T-helper 1 cell treated with Interleukin-12 subunit alpha and Interleukin-12 subunit beta and Interleukin-4 antibody, amounts not matched to agents 30 μg/mL and 1 μg/mL, for 36 hours (primary cell): ENCODE results near the gene UBE2L3.
"Not testable (repeated sequence)": the region's sequence is repeated elsewhere in the genome, so short reads cannot be mapped to it uniquely, and the experiment has no call there.

Experiments used
- H3K27ac Mint-ChIP-seq: one replicate; pipeline ENCODE4 v1.8.0; 2021; ENCODE audit warnings: mild to moderate bottlenecking, mixed read lengths
- H3K27me3 Mint-ChIP-seq: one replicate; pipeline ENCODE4 v1.8.0; 2021; ENCODE audit warnings: low read depth, mixed read lengths
- H3K36me3 Mint-ChIP-seq: one replicate; pipeline ENCODE4 v1.8.0; 2021; ENCODE audit warnings: low read depth, mixed read lengths
- H3K4me1 Mint-ChIP-seq: one replicate; pipeline ENCODE4 v1.8.0; 2021; ENCODE audit warnings: low read depth, mixed read lengths
- H3K4me3 Mint-ChIP-seq: one replicate; pipeline ENCODE4 v1.8.0; 2021; ENCODE audit warnings: mild to moderate bottlenecking, moderate library complexity, mixed read lengths
- H3K9me3 Mint-ChIP-seq: one replicate; pipeline ENCODE4 v1.8.0; 2021; ENCODE audit warnings: mixed read lengths

UBE2L3 gene

DNA sequence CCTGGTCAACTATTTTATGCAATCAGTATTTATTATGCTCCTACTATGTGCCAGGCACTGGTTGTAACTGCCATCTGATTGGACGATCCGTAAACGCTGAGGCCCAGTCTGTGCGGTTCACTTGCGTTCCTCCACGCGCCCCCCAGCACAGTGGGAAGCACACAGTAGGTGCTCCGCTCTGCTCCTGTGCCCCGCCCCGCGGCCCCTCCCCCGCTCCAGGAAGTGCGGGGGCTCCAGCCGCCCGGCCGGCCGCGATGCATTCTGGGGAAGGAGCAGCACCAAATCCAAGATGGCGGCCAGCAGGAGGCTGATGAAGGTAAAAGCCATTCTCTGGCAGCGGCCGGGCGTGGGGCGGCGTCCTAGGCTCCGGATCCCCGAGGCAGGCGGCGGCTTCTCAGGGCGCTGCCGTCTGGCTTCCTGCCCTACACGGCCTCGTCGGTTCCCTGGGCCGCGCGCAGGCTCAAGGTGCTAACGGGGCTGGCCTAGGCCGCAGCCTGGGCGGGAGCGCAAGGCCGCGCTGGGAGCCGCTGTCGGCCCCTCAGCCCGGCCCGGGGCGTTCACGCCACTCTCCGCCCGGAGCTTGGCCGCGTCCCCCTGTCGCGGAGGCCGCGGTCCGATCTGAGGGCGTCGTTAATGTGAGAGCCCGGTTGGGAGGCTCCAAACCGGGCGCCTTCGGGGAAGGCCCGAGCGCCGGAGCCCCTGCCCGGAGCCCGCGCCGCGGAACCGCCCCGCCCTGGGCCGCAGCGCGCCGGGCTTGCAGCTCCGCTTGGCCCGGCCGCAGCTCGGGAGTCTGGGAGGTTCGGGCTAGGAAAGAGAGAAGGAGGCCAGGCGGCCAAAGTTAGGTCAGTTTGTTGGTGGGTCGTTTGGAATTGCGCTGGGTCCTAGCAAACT lies at the start of gene UBE2L3:
TSS of gene UBE2L3 (plus strand) at position 259 of the 891 bp plus-strand sequence. CDS start at position 290, 31 bp downstream.
- peak within 1 kb of the TSS; percentile 94 for H3K27ac Mint-ChIP-seq
- H3K4me3 Mint-ChIP-seq: peak within 1 kb of the TSS; percentile 96
- peaks cover 18% of the 10 kb centered on the region for H3K36me3 Mint-ChIP-seq
- peaks cover 27% of the 10 kb centered on the region for H3K4me1 Mint-ChIP-seq
- H3K9me3 Mint-ChIP-seq: no peaks in the 10 kb centered on the region
- no peaks in the 10 kb centered on the region for H3K27me3 Mint-ChIP-seq

DNA sequence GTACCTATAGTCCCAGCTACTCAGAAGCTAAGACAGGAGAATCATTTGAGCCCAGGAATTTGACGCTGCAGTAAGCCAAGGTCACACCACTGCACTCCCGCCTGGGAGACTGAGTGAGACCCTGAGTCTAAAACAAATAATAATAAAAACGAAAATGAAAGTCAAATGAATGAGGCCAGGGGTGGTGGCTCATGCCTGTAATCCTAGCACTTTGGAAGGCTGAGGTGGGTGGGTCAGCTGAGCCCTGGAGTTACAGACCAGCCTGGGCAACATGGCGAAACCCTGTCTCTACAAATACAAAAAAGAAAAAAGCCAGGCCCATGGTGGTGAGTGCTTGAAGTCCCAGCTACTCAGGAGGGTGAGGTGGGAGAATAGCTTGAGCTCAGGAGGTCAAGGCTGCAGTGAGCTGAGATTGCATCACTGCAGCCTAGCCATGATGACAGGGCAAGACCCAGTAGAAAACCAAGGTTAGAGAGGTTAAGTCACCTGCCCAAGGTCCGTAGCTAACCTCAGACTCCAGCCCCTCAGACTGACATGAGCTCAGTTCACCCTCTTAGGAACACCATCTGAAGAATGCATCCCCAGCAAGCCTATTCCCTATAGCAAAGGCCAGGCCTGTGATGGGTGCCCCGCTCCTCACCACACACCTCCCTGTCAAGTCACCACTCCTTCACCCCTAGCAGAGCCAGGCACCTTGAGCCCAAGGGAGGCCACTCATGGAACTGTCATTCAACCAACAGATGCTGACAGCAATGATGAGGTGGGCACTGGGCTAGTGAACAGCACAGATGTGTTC lies 40.6 kb upstream of the UBE2L3 start:
- not testable (repeated sequence) for H3K27ac Mint-ChIP-seq, H3K4me3 Mint-ChIP-seq, H3K27me3 Mint-ChIP-seq, H3K36me3 Mint-ChIP-seq, H3K9me3 Mint-ChIP-seq, H3K4me1 Mint-ChIP-seq

- not testable (repeated sequence) for H3K27me3 Mint-ChIP-seq, H3K4me3 Mint-ChIP-seq, H3K9me3 Mint-ChIP-seq, H3K4me1 Mint-ChIP-seq, H3K36me3 Mint-ChIP-seq, H3K27ac Mint-ChIP-seq
Observed at GRCh38 chr22:21531525-21531924, 36.0 kb upstream of the UBE2L3 start.

DNA sequence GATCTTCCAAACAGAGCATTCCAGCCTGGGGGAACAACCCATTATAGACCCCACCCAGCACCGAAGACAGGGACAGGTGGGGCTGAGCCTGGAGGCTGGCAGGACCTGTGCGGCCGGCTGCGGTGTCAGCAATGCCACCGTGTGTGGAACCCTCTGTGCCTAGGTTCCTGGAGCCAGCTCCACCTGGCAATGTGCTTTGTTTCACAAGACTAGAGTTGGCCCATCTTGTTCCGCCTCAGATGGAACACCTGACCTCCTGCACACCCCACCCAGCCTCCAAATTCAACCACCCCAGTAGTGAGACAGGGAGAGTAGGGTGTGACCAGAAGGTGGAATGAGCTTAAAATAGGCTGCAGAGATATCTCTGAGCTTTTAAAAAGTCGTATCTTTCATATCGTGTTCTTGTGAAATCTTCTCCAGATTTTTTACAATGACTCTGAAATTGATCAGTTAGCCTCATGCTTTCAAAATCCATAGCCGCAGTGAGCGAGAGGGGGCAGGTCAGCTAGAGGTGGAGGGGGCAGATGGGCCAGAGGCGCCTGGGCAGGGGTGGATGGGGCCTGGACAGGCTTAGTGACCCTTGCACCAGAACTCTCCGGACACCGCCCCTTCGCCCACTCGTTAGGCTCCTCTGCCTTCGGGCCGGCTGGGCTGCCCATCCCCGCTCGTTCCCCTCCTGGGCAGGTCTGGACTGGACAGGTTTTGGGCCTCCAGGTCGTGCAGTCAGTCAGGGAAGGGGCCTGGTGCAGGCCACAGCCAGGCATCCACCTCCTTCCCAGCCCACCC lies 34.5 kb upstream of the UBE2L3 start:
- H3K4me3 Mint-ChIP-seq, H3K4me1 Mint-ChIP-seq, H3K9me3 Mint-ChIP-seq, H3K27ac Mint-ChIP-seq, H3K27me3 Mint-ChIP-seq, H3K36me3 Mint-ChIP-seq: not testable (repeated sequence)

DNA sequence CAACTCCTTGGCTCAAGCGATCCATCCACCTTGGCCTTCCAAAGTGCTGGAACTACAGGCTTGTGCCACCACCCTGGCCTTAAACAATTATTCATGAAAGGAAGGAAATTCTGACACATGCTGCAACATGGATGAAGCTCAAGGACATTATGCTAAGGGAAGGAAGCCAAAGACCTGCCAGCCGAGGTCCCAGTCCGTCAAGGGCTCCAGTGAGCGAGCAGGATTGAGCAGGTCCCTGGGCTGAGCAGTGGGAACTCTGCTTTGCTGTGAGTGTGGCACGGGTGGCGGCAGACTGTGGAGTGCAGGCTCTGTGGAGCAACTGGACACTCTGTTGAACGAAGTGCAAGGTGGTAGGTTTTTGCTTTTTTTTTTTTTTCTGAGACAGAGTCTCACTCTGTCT lies 27.7 kb upstream of the UBE2L3 start:
- H3K27me3 Mint-ChIP-seq, H3K36me3 Mint-ChIP-seq, H3K4me3 Mint-ChIP-seq, H3K9me3 Mint-ChIP-seq, H3K27ac Mint-ChIP-seq, H3K4me1 Mint-ChIP-seq: not testable (repeated sequence)

DNA sequence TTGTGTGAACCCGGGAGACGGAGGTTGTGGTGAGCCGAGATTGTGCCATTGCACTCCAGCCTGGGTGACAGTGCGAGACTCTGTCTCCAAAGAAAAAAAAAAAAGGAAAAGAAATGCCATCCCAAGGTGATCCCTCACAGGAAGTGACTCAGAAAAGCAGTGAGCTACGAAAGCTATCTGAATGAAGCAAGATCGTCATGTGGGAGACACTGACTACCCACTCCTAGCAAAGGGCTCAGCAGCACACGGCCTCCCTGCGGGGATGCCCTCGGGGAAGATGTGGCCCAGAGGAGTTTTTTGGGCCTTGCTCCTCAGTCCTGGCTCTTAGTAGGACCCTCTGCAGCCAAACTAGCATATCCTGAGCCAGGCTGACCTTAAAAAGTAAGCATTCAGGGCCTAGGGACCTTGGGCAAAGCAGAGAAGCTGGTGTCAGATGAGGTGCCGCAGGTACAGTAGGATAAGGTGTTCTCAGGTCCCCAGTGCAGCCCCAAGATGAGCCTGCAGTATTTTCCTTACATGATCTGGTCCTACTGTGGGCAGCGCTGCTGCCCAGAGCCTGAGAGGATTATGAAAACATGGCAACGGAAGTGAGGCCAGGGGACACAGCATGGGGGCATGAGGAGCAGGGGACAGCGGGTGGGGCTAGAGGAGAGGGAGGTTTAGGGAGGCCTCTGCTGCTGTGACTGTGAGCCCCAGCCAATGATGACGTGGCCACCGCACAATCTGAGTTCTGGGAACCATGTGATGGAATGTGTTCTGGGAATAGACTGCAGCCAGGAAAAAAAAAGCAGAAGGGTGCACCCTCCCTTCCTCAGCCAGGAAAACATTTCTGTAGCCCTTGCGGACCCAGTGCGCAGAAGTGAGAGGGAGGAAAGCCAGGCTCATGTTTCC lies 22.8 kb upstream of the UBE2L3 start:
- not testable (repeated sequence) for H3K9me3 Mint-ChIP-seq, H3K27ac Mint-ChIP-seq, H3K4me3 Mint-ChIP-seq, H3K27me3 Mint-ChIP-seq, H3K4me1 Mint-ChIP-seq, H3K36me3 Mint-ChIP-seq

DNA sequence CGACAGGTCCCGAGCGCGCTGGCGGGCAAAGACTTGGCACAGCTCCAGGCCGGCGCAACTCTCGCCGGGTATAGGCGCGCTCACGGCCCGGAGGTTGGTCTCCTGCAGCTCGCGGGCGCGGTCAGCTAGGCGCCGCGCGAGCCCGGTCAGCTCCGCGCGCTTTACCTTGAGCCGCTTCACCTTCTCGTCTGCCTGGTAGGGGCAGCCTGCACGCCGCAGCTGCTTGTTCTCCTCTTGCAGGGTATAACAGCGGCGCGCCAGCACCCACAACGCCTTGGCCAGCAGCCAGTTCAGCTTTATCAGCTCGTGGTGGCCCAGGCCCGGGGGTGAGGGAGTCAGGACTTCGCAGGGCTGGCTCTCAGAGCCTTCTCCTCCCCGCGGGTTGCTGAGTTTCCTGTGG lies 18.0 kb upstream of the UBE2L3 start:
- not testable (repeated sequence) for H3K27ac Mint-ChIP-seq, H3K4me1 Mint-ChIP-seq, H3K9me3 Mint-ChIP-seq, H3K4me3 Mint-ChIP-seq, H3K36me3 Mint-ChIP-seq, H3K27me3 Mint-ChIP-seq

- not testable (repeated sequence) for H3K9me3 Mint-ChIP-seq, H3K27me3 Mint-ChIP-seq, H3K36me3 Mint-ChIP-seq, H3K4me1 Mint-ChIP-seq, H3K27ac Mint-ChIP-seq, H3K4me3 Mint-ChIP-seq
Observed at GRCh38 chr22:21550008-21550677, 17.4 kb upstream of the UBE2L3 start.

GRCh38 chr22:21550678-21551047 lies 16.9 kb upstream of the UBE2L3 start:
- H3K9me3 Mint-ChIP-seq, H3K4me3 Mint-ChIP-seq, H3K27me3 Mint-ChIP-seq, H3K27ac Mint-ChIP-seq, H3K36me3 Mint-ChIP-seq, H3K4me1 Mint-ChIP-seq: not testable (repeated sequence)

DNA sequence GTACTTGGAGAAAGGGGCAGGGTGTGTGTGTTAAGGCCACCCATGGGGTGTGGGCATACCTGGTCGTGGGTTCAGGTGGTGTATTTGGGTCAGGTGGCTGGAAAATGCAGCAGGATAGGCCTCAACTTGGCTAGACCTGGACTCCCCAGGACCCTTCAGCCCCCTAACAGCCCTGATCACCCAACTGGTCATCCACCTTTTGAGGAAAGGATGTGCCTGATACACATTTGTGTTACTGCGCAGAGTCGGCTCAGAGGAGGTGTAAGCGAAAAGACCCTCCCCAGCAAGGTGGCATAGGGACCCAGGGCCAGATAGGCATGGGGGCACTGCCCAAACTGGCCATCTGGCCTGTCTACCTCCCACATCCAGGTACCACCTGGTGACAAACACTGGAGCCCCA lies 16.2 kb upstream of the UBE2L3 start, which contains the start of gene RIMBP3C:
TSS of gene RIMBP3C (minus strand) at position 101 of the 400 bp plus-strand sequence. CDS start 485 bp downstream, outside the sequence.
- H3K4me3 Mint-ChIP-seq, H3K4me1 Mint-ChIP-seq, H3K27me3 Mint-ChIP-seq, H3K9me3 Mint-ChIP-seq, H3K27ac Mint-ChIP-seq, H3K36me3 Mint-ChIP-seq: not testable (repeated sequence)

DNA sequence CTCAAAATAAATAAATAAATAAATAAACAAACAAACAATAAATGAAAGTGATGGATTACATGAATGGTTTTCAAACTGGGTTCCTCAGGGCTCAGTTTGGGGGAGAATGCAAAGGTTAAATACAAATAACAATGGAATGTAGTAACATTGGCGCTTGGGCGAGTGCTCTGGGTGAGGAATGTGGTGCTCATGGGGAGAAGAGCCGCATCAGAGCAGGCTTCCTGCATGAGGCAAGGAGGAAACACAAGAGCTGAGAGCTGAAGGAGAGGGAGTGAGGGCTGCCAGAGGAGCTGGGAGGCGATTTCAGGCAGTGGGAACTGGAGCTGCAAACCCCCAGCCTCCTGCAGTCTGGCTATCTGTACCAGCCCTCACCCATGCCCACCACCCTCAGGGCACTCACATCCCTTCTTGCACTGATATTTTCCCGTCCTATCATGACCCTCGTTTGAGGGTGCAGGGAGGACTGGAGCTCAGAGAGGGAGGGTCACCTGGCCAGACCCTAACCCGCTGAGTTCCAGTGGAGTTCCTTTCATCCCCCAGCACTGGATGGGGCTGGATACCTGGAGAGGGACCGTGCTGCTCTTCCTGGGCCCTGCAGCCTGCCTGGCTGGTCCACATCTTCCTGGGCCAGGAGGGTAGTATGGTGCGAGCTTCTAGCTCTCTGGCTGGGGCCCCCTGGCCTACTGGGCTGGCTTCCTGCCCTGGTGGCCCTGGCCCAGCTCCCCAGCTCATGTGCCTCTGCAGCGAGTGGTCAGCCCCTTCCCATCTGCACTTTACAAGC lies 8.0 kb upstream of the UBE2L3 start:
- H3K27me3 Mint-ChIP-seq, H3K36me3 Mint-ChIP-seq, H3K9me3 Mint-ChIP-seq, H3K4me3 Mint-ChIP-seq, H3K4me1 Mint-ChIP-seq, H3K27ac Mint-ChIP-seq: not testable (repeated sequence)

DNA sequence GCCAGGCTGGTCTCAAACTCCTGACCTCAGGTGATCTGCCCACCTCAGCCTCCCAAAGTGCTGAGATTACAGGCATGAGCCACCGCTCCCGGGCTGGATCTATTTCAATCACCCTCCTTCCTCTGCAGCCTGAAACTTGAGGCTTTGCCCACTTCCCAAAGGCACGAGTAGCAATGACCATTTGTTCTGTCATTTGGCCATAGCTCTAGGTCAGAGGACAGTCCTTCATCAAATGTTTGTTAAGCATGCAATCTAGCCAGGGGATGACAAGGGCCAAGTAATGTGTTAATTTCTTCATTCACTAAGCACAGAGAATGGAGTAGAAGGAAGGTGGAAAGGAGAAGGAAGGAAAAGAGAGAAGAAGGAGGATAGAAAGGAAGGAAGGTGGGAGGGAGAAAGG lies 6.9 kb upstream of the UBE2L3 start:
- H3K4me3 Mint-ChIP-seq, H3K36me3 Mint-ChIP-seq, H3K4me1 Mint-ChIP-seq, H3K27me3 Mint-ChIP-seq, H3K27ac Mint-ChIP-seq, H3K9me3 Mint-ChIP-seq: not testable (repeated sequence)

DNA sequence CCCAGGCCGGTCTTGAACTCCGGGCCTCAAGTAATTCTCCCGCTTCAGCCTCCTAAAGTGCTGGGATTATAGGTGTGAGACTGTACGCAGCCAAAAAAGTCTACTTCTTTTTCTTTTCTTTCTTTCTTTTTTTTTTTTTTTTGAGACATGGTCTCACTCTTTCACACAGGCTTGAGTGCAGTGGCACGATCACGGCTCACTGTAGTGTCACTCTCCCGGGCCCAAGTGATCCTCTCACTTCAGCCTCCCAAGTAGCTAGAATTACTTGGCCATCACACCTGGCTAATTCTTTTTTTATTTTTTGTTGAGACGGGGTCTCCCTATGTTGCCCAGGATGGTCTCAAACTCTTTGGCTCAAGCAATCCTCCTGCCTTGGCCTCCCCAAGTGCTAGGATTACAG lies 3.6 kb upstream of the UBE2L3 start:
- peaks cover 6% of the 10 kb centered on the region for H3K36me3 Mint-ChIP-seq
- H3K4me1 Mint-ChIP-seq: peaks cover 5% of the 10 kb centered on the region
- no peak overlapping the region for H3K4me3 Mint-ChIP-seq
- no peaks in the 10 kb centered on the region for H3K9me3 Mint-ChIP-seq
- H3K27ac Mint-ChIP-seq: no peak overlapping the region
- peaks cover 10% of the 10 kb centered on the region for H3K27me3 Mint-ChIP-seq
